COR-L47 (cell line): Measurements from ENCODE around the gene ARHGAP20.
"Not testable (repeated sequence)": the region's sequence is repeated elsewhere in the genome, so short reads cannot be mapped to it uniquely, and the experiment has no call there.

Experiments used
- DNase-seq: peaks from one replicate; lab custom pipeline; 2025; lab: John Stamatoyannopoulos, UW

The ARHGAP20 gene

DNA sequence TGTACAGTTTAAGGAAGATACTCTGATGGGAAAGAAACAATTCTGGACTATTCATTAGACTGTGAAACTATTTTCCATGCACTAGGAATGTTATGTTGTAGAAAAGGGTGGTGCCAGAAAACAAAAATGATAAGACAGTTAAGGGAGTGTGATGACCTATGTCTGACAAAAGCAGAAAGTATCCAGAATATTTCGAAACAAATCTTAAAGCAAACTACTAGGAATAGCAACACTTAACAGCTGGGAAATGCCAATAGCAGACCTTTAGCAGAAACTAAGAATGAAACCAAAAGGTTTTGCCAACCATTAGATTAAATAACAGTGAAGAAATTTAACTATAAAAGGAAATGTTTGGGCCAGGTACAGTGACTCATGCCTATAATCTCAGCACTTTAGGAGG, 3.3 kb upstream of the ARHGAP20 start:
- DNase-seq: no peak

DNA sequence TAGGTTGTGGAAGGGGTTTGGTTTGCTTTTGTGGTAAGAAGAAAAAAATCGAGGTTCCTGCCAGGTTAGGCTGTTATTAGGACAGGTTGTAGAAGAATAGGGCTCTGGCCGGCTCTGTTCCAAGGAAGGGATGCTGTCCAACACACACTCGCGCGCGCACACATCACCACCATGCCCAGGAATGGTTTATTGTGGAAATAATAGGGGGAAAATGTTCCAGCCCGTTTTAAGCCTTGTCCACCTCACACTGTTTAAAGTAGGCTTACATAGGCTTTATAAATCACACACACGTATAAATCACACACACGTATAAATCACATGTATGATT, 1.2 kb upstream of the ARHGAP20 start:
- no peak for DNase-seq

DNA sequence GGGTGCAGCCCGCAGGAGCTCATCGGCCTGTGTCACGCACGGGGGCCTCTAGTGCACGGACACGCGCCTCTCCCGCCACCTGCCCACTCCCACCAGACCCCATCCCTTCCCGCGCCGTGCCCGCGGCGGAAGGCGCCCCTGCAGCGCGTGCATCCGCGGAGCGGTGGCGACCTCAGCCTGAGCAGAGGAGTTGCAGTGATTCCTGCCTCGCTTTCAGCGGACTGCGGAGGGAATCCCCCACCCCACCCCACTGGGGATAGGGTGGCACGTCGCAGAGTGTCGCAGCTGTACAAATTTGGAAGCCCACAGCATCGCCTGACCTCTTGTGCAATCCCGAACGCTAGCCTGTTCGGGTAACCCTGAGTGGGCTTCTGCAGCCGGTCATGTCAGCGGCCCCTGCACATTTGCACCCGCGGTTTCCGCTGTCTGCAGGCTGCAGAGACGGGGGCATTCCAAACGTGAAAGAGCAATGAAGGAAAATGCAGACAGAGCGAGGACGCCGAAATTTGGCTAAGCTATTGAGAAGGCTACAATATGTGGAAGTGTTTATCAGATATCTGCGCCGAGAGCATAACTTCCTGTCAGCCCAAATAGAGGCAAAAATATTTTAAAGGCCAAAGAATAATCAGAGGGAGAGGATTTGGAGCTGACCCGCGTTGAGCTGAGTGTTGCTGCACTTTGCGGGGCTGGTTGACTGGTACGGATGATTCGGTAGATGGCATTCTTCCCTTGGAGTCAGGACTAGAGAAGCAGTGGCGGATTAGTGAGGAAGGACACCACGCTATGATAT, 617 bp upstream of the ARHGAP20 start:
- no peak for DNase-seq

DNA sequence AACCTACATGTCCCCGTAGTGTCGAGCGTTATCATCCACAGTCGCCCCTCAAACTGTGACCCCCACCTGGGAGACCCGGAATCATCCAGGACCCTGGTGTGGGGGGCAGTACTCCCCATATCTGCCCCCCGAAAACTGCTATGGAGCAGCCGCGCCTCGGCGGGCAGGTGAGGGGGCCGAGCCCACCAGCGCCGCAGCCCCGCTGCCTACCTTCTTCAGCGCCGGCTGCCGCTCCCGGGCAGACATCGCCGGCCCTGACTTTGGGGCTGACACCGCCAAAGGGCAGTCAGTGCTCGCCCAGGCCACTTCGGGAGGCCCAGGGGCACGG, 825 bp downstream of the ARHGAP20 start:
- DNase-seq: no peak

DNA sequence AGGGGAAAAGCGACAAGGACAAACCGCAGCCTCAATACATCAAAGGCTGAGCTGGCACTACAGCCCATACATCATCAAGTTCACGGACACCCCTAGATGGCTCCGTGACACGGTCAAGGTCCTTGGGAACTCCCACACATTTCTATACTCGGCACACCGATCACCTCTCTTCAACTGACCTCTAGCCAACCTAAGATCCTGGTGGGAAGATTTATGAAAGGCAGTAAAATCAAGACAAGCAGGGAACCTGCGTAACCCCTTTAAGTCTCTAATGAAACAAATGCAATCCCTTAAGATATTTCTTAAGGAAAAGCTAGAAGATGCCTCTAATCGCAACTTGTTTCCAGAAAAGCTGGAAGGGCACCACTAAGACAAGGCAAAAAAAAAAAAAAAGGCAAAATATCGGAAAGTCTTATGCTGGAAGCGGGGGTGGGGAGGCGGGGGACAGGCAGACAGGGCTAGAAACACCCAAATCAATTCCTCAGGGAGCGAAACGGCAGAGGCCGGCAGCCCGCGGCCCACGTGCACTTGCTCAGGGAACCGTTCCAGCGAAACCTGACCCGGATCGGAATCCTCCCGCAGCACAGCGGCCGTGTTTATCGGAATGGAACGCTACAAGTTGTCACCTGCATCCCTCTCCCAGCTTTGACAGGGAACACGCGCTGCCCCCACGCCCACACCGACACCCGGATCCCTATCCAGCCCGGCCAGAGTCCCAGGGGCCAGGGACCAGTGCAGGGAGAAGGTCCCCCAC, 1.4 kb downstream of the ARHGAP20 start:
- DNase-seq: no peak

DNA sequence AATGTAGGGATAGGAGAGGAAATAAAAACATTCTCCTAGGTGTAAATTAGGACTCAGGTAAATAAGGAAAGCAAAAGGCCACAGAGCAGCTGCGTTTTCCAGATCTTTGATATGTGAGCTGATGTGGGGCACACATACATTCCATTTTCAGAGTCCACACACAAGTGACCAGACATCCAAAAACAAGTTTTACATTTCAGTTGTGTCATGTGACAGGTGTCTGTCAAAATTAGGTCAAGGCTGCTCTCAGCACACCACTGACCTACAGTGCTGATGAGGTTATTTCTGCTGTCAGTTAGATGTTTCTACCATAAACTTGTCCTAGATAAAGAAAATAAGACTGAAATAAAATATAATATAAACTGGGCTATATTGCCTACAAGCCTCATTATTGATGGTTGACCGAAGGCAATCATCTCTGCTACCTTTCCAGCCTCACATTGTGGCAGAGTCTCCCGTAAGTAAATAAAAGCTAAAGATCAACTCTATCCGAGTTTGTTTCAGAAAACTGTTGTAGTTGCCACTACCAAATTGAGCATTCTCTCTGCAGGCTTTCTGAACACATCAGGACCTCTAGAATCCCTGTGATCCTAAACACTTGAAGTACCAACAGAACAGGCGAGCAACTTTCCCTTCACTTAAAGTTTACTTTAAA, 7.9 kb downstream of the ARHGAP20 start:
- no peak for DNase-seq

DNA sequence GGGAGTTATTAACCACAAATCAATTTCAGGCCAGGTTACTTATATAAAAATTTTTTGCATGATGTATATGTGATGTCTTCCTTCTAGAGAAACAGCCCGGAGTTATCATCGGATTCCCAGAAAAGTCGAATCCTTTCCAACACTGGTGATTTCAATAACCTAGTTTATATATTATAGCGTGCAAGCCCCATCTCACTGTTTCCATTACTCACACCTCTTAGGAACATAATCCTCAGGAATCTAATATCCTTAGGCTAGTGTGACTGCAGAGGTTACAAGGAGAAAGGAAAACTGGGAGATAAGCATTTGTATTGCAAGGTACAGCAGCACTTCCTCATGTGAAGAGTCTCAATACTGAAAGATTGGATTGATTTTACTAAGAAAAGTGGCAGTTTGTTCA, 20.3 kb downstream of the ARHGAP20 start:
- no peak for DNase-seq

DNA sequence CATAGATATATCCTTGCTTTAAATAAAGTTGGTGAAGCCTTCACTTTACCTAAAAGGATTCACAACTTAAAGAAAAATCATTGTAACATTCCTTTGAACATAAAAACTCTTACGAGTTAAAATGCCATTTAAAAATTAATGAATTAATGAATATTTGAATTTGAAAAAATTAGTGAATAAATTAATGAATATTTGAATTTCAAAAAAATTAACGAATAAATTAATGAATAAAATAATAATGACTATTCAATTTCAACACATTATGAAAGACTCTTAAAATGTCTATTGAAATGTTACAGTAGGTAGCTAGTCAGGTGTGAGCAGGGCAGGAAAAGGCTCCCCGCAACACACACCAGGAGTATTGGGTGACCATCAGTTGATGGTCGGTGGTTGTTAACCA, 22.9 kb downstream of the ARHGAP20 start:
- no peak for DNase-seq

DNA sequence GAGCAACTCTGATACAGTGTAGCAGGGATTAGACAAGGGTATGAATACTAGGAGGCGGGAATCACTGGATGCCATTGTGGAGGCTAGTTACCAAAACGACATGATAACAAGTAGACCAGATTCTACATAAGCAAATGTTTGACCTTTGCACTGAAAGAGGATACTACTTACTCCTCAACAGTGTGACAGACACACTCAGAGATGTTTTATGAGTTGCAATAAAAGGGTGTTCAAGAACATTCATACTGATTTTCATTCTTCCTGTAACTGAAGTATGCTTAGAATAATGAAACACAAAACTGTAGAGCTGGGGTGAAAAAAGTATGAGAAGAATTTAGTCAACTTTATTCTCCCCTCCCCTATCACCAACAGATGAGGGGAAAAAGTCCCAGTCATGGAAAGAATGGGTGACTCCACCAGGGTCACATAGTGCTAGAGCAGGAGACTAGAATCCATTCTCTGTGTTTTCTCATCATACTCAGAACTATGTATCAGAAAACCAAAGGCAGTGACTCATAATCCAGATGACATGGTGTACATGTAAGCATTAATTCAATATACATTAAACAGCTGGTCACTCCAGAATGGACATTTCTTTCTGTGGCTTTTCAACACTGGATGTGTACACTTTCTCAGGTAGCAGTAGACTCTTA, 32.8 kb downstream of the ARHGAP20 start:
- no peak for DNase-seq

DNA sequence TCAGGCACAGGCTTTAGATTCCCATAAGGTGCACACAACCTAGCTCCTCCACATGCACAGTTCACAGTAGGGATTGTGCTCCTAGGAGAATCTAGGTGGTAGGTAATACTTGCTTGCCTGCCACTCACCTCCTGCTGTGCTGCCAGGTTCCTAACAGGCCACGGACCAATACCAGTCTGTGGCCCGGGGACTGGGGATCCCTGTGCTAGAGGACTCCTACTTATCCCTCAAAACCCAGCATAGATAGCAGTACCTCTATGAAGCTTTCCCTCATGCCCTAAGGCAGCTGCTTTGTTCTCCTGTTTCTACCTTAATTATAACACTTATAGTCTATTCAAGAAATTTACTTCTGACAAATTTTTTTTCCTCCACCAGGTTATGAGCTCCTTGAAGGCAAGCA, 36.7 kb downstream of the ARHGAP20 start:
- DNase-seq: no peak

DNA sequence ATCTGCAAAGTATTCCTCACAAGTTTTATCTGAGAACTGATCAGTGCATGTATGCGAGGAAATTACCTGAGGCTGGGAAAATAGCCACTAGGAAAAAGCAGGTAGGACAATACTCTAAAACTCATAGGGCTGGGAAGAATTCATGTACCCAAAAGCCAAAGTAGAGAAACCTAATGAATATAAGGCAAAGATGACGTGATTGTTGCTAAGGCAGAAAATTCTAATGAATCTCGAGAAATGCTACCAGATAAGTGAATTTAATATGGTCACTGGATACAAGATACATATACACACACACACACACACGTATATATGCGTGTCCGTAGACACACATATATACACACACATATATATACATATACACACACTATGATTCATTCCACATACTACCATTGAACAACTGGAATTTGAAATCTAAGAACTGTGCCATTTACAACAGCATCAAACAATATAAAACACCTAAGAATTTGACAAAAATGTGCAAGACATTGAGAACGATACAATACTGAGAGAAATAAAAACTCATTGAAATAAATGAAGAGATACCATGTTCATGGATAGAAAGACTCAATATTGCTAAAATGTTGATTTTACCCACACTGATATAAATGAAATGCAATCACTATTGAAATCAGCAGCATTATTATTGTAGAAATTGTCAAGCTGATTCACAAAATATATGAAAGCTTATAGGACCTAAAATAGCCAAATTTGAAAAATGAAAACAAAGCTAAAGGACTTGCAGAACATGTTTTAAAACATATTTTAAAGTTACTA, 46.4 kb downstream of the ARHGAP20 start:
- DNase-seq: no peak

DNA sequence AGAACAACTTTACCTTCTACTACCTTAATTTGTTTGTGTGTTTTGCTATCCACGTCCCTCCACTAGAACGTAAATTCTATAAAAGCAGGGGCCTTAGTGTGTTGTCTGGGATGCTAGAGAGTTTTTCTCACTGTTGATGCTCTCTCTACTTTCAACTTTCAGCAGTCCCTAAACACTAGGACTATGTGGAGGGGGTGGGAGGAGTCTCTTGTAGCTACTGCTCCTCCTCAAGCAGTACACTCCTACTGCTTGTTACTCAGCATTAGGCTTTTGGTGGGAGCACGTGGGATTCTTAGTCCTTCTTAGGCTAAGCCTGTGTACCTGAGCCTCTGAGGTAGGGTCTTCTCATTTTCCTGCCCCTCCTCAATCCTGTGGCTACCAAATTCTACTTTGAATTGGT, 56.3 kb downstream of the ARHGAP20 start:
- no peak for DNase-seq

DNA sequence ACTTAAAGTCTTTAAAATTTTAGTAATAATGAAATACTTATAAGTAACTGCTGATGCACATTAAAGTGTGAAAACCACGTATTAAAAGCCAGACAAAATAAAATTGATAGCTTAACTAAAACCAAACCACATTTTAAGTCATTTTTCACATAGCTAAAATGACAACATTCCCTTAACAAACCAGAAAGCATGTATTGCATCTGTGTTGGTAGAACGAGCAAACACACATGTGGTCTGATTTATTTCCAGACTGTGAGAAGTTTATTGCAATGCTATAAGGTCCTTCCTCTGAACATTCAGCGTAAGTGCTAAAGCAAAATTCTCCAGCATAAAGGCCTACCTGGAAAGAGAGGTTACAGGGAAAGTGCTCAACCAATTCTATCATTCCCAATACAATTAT, 57.8 kb downstream of the ARHGAP20 start:
- DNase-seq: no peak

DNA sequence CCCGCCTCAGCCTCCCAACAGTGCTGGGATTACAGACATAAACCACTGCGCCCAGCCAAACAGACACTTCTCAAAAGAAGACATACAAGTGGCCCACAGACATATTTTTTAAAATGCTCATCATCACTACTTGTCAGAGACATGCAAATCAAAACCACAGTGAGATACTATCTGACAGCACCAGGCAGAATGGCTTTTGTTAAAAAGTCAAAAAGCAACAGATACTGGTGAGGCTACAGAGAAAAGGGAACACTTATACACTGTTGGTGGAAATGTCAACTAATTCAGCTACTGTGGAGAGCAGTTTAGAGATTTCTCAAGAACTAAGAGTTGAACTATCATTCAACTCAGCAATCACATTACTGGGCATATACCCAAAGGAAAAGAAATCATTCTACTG, 67.0 kb downstream of the ARHGAP20 start:
- no peak for DNase-seq

DNA sequence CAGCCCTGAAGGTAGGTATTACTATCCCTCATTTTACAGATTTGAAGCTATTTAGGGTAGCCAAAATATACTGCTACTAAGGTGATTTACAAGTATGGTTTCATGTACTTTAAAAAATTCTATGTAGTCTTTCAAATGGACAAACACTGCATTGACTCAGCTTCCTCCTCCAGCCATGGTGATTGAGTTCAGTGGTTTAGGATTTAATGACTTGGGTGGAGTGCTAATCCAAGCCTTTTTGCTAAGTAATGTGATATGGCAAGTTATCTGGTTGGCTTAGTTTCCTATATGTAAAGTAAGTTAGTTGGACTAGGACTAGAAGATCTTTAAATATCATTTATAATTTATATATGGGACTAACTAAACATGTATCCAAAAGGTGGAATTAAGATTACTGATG, 77.9 kb downstream of the ARHGAP20 start:
- no peak for DNase-seq

DNA sequence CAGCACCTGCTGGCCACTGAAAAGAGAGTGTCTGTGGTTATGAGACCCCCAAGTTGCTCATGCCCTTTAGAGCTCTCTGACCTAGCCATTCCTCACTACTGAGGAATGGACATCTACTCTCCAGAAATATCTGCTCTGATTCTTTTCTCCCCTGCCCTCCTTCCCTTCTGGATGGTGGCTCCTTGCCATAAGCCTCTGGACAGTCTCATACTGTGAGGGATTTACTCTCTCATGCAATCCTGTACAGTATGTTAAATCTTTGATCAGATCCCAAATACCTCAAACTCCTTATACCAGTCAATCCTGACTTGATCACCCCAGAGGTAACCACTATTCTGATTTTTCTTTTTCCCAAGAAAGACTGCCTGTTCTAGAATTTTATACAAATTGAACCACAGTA, 80.7 kb downstream of the ARHGAP20 start:
- no peak for DNase-seq

DNA sequence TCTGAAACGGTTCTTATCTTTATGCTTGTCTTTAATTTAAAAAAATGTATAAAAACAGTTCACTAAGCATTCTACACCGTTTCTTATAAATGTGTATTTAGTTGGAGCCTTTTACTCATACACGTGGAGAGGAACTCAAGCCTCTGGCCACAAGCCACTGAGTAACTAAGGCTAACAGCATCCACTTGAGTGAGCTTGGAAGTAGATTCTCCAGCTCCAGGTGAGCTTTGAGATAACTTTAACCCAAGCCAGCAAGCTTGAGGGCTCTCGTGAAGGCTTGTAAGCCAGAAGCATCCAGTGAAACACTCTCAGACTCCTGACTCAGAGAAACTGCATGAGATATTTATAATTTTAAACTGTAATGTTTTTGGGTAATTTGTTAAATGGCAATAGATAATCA, 82.6 kb downstream of the ARHGAP20 start:
- DNase-seq: no peak

DNA sequence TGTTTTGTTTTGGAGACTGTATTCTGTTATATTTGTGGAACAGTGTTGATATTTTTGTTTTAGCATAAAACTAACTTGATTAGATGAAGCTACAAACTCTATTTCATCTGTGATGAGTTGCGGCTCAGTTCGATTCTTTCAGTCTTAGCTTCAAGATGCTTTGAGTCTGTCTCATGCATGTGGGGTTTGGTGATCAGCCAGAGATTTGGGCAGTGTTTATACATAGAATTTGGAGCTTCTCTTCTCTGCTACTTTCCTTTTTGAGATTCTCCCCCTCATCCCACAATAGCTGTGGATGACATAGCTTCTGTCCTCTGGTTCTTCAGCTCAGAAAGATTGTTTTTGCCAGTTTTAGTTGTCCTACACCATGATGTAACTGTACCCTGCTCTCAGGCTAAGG, 90.4 kb downstream of the ARHGAP20 start:
- DNase-seq: no peak

DNA sequence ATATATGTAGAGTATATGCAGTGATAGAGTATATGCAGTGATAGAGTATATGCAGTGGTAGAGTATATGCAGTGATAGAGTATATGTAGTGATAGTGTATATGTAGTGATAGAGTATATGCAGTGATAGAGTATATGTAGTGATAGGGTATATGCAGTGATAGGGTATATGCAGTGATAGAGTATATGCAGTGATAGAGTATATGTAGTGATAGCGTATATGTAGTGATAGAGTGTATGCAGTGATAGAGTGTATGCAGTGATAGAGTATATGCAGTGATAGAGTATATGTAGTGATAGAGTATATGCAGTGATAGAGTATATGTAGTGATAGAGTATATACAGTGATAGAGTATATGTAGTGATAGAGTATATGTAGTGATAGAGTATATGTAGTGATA, 92.9 kb downstream of the ARHGAP20 start:
- DNase-seq: not testable (repeated sequence)

DNA sequence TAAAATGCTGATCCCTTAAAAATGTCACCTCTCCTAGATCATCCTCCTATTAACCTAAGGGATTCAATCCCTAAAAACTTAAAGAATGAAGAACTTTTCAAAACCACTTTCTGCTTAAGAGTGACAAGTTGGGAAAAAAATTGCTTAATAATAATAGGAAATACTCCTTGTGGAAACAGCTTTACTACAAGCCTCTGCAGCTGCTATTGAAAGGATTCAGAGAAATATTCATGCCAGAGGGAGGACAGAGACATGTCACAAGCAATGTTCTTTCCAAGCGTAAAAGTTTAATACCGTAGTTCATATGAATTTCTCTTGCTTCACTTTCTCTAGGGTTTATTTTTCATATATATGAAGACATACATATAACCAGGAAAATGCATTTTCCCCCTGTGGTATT, 98.2 kb downstream of the ARHGAP20 start:
- DNase-seq: no peak

DNA sequence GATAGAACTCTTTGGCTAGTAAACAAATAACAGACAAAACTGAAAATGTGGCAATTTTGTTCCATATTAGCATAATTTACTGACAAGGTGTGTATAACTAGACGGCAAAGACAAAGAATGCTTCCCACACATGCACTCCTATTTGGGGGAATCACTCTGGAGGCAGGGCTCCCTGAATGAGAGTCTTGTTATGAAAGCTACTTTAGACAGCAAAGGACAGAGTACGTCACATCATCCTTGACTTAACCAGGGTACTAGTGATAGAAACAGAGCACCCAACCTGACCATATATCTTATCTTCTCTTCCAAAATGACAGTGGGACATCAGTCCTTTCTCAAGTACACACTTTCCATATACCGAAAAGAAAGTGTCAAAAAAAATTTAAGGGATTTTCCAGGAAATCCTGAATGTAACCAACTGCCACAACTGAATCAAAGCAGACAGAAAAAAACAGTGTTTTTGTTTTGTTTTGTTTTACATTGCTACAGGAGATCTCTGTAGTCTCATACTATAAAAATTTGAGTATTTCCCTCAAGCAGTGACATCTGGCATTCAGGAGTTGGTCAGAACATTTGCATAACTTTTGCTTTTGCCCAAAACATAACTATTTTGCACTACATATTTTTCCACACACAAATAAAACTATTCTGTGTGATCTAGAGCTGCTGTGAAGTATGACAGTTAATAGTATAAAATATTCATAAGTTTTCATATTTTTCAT, 98.9 kb downstream of the ARHGAP20 start:
- DNase-seq: no peak

DNA sequence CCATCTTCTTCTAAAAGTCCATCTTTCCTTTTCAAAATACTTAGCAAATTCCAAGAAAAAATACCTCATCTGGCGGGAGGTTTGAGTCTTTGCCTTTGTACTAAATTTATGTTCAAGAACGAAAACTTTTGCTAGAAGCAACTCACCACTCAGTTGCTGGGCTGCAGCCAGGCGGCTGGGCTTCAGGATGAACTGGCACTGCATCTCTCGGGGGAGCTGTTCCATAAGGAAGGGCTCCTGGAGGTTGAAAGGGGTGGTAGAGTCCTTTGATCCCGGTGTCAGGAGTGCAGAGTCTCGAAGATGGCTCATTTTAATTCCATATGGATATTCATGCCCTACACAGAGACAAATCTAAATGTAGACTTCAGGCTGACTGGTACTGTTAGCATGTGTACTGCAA, 105.8 kb downstream of the ARHGAP20 start:
- DNase-seq: no peak
